Iris pigment epithelial cell (primary cell): Measurements from ENCODE around the gene BAHCC1.
A peak's percentile ranks its signal among the peaks of the same experiment; 100 is the strongest.

Experiments used
- DNase-seq: peaks from one replicate; pipeline ENCODE4 v3.0.0-alpha.2; 2011; ENCODE audit warnings: low read depth

BAHCC1 gene

GRCh38 chr17:81443269-81443668 is 48.0 kb downstream of the BAHCC1 start:
- no peak for DNase-seq

- DNase-seq = no peak
Measured at GRCh38 chr17:81444610-81445339, 49.5 kb downstream of the BAHCC1 start.

- no peak for DNase-seq
Measured at GRCh38 chr17:81445642-81446503, 50.6 kb downstream of the BAHCC1 start.

- no peak for DNase-seq
Measured at GRCh38 chr17:81447331-81447933, 52.2 kb downstream of the BAHCC1 start.

- no peak for DNase-seq
Measured at GRCh38 chr17:81448442-81448841, 53.2 kb downstream of the BAHCC1 start.

- no peak for DNase-seq
Measured at GRCh38 chr17:81448950-81449349, 53.7 kb downstream of the BAHCC1 start.

GRCh38 chr17:81449351-81449750 is 54.1 kb downstream of the BAHCC1 start:
- no peak for DNase-seq

GRCh38 chr17:81451823-81452222 is 56.6 kb downstream of the BAHCC1 start:
- DNase-seq = no peak

GRCh38 chr17:81452551-81452950 is 57.3 kb downstream of the BAHCC1 start:
- DNase-seq = no peak

- DNase-seq = no peak
Measured at GRCh38 chr17:81453076-81453475, 57.8 kb downstream of the BAHCC1 start.

GRCh38 chr17:81453712-81454111 is 58.5 kb downstream of the BAHCC1 start:
- no peak for DNase-seq

GRCh38 chr17:81454473-81454872 is 59.2 kb downstream of the BAHCC1 start:
- no peak for DNase-seq

- no peak for DNase-seq
Measured at GRCh38 chr17:81455387-81455786, 60.1 kb downstream of the BAHCC1 start.

- DNase-seq = no peak
Measured at GRCh38 chr17:81456091-81456490, 60.8 kb downstream of the BAHCC1 start.

GRCh38 chr17:81456798-81457197 is 61.5 kb downstream of the BAHCC1 start:
- DNase-seq = peak; percentile 28

GRCh38 chr17:81457401-81457800 is 62.1 kb downstream of the BAHCC1 start:
- DNase-seq = no peak

- DNase-seq = no peak
Measured at GRCh38 chr17:81457917-81458555, 62.8 kb downstream of the BAHCC1 start.

- DNase-seq = no peak
Measured at GRCh38 chr17:81458628-81459027, 63.4 kb downstream of the BAHCC1 start.

- no peak for DNase-seq
Measured at GRCh38 chr17:81459224-81459623, 64.0 kb downstream of the BAHCC1 start.

GRCh38 chr17:81459864-81460263 is 64.6 kb downstream of the BAHCC1 start:
- no peak for DNase-seq

GRCh38 chr17:81460856-81461460 is 65.7 kb downstream of the BAHCC1 start:
- no peak for DNase-seq
